ENCODE measurements around the gene DGKQ. TPM values are rescaled to one million over a fixed set of nuclear protein-coding genes. Genes with fewer than 3 reads are reported as not detected.
A peak's percentile ranks its signal among the peaks of the same experiment; 100 is the strongest.
"Not testable (repeated sequence)": the region's sequence is repeated elsewhere in the genome, so short reads cannot be mapped to it uniquely, and the experiment has no call there.

DGKQ gene
- total RNA-seq, 1 donor from 2014 or later, result 9.6 TPM

DNA sequence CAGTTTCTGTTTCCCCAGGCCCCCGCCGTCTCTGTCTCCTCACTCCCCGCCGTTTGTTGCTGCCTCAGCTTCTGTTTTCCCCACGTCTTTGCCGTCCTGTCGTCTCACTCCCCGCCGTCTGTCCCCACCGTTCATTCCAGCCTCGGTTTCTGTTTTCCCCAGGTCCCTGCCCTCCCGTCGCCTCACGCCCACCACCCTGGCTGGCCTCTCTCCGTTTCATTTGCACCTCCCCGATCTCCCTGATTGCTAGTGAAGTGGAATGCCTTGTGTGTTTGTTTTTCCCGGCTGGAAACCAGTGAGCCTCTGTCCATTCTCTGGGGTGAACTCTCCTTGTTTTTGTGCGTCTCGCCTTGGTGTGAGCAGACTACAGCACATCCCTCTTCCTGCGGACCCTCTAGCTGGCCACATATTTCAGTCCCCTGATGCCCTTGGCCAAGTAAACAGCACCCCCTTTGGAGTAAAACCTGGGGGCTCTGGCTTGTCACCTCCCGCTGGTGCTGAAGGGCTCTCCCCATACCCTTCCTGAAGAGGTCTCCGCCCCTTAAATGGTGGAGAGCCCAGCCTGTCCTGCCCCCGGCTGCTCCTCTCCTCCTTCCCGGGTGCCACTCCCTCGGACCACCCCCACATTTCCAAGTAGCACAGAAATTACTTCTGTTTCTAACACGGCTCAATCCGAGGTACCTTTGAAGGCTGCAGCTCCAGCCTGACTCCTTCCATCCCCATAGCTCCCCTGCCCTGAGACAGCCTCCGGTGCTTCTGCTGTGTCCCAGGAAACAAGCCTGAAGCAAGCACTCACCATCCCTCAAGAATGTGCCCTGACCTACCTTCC, 27.9 kb downstream of the DGKQ start:
- peak; percentile 47 for DNase-seq (ENCODE audit: low spot score)

DNA sequence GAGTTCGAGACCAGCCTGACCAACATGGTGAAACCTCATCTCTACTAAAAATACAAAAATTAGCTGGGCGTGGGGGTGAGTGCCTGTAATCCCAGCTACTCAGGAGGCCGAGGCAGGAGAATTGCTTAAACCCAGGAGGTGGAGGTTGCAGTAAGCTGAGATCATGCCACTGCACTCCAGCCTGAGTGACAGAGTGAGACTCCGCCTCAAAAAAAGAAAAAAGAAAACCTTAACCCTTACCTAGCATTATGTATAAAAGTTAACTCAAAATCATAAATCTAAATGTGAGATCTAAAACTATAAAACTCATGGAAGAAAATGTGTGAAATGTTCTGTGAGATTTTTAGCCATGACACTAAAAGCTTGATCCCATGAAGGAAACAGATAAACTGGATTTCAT, 33.9 kb downstream of the DGKQ start:
- DNase-seq (ENCODE audit: low spot score); ATAC-seq; intact Hi-C loops (cut with DNase I): not testable (repeated sequence)

More for the DNA sequence above, 27.9 kb downstream of the DGKQ start:
- intact Hi-C loops (cut with DNase I), result no loop called here
- peak; percentile 33 for ATAC-seq

DNA sequence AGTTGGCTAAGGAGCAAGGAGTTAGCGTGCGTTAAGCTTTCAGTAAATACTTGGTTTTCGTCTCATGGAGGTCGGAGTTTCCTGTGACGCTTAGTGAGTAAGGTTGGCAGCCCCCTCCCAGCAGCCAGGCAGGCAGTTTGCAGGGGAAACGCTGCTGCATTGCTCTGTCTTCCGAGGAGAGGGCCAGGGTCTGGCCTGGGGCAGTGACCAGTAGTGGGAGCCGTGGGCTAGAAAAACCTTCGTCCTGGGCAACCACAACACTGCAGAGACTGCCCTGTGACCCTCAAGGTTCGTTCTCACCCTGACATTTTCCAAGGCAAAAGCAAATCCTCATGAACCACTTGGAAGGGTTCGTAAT, 40.7 kb downstream of the DGKQ start:
- DNase-seq (ENCODE audit: low spot score) (no peak), ATAC-seq (no peak)
- intact Hi-C loops (cut with DNase I), result no loop called here

DNA sequence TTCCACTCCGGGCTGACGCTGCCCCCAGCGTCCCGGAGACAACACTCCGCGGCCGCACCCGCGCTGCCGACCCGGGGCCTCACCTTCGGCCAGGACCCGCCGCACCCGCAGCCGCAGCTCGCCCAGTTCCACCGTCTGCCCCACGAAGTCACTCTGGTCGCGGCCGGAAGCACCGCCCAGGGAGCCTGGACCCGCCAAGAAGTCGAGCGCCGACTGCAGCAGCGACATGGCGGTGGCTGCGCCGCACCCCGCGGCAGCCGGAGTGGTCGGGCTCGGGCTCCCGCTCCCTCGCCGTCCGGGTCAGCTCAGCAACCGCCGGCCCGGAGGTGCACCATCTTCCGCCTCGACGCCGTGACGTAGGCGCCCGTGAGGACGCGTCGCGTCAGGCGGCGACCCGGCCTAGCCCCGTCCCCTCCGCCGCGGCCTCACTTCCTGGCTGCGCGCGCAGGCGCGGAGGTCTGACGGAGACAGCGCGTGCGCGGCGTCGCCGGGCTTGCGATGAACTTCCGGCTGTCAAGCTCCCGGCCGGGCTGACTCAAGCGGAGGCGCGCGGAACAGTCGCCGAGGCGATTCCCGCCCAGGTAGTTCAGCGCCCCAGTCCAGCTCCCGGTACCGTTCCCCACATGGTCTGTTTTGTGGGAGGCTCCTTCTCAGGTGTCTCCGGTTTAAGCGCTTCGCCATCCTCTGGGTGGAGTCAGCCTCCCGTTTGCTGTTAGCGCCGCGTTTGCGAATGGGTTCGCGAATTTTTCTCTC, 41.2 kb downstream of the DGKQ start, which contains the start of the genes GAK and TMEM175:
GAK (minus strand) TSS at position 357 of the 753 bp plus-strand sequence; CDS start at position 228, 129 bp downstream.
TMEM175 (plus strand) TSS at position 501 of the 753 bp plus-strand sequence. CDS start 15,280 bp downstream, outside the sequence.
- peak; percentile 97 for DNase-seq (ENCODE audit: low spot score)
- peak; percentile 99 for ATAC-seq
- intact Hi-C loops (cut with DNase I), result loop anchor here (2.0 kb wide), 1 partner anchor 37 kb away; no protein-coding TSS in a partner anchor

DNA sequence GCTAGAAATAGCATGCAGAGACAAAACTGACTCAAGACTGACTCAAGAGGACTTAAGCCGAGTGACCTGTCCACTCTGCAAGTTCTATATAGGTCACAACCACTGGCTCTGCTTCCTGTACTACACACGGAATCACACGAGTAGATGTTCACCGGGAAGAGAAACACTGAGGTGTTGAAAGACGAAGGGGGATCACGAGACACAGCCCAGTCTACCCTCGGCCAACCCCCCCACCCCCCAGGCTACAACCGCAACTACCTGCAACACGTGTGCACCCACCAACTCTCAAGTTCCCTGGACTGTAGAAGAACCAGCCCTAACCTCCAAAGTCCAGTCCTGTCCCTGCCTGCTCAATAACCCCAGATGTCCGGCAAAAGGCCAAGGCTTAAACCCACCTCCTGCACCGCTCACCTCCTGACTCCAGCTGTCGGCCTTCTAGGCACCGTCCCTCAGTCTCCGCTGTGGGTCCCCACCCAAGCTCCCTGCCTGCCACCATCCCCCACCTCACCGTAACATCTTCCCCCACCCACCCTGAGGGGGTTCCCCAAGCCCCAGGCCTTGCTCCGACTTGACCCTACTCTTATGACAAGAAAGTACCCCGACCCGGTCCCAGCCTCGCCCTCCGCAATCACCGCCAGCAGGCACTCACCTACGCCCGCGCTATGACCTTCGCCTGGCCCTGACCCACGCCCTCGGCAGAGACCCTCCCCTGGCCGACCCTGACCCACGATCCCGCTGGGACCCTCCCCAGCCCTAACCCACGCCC, 42.0 kb downstream of the DGKQ start:
- DNase-seq (ENCODE audit: low spot score), result no peak
- ATAC-seq, result peak; percentile 28
- intact Hi-C loops (cut with DNase I), result loop anchor here (2.0 kb wide), 1 partner anchor 37 kb away; no protein-coding TSS in a partner anchor

DNA sequence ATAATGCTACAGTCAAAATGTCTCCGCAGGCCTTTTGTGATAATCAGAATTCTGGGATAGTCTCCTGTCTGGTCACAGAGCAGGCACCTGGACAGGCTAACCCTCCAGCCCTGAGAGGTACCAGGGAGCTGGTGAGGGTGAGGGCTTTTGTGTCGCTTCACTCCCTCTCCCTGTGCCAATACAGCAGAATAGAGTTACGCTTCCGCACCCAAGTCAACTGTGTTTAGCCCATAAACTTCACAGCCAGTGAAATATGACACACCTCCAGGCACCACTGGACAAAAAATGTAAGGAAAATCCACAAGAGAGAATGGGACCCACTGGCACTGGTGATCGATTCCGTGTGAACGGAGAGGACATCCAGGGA, 42.6 kb downstream of the DGKQ start:
- DNase-seq (ENCODE audit: low spot score) (no peak), ATAC-seq (no peak)
- intact Hi-C loops (cut with DNase I), result loop anchor here (2.0 kb wide), 1 partner anchor 38 kb away; no protein-coding TSS in a partner anchor

DNA sequence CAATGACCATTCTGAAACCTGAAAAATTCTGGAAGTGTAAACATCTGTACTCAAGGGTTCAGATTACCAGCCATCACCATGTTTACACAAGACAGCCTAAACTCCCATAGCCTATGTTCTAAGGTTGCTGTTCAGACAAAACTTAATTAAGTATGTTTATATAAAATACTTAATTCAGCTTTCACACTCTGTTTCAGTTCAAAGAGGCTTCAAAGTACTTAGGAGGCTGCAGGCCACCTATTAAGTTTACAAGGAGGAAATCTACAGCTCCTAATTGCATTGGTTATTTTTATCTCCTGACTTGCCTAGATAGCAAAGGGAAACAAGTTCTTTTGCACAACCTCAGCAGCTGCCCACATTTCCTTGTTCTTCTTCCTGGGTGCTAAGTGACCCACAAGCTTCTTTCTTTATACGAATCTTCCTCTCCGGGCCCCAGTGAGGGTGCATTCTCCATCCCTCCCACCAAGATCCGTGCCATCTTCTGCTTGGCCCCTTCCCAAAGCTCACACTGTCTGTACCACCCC, 43.3 kb downstream of the DGKQ start:
- ATAC-seq (no peak), DNase-seq (ENCODE audit: low spot score) (no peak)
- intact Hi-C loops (cut with DNase I), result loop anchor here (2.0 kb wide), 1 partner anchor 39 kb away; no protein-coding TSS in a partner anchor

DNA sequence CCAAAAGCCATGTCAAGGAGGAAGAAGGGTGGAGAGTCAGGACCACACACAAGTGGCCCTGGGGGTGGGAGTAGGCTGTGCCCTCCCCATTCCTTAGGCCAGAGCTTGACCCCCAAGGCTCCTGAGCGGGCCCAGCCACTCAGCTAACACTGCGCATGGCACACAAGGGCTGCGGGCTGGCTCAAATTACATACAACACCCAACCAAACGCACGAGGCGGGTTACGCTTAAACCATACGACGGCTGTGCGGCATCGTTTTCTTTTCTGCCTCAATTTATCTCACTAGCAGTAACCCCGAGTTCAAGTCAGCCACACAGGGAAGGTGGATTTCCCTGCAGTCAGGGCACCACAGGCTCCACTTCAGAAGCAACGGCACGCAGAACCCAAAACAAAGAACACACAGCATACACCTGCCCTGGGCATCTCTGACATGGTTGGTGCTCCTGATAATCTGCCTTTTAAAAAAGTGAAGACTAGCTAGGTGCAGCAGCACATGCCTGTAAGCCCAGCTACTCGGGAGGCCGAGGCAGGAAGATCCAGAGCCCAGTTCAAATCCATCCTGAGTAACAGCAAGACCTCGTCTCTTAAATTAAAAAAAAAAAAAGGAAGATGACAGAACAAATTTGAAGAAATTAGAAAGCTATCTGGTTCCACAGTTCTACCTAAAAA, 44.1 kb downstream of the DGKQ start:
- no peak for DNase-seq (ENCODE audit: low spot score)
- intact Hi-C loops (cut with DNase I), result no loop called here
- no peak for ATAC-seq

DNA sequence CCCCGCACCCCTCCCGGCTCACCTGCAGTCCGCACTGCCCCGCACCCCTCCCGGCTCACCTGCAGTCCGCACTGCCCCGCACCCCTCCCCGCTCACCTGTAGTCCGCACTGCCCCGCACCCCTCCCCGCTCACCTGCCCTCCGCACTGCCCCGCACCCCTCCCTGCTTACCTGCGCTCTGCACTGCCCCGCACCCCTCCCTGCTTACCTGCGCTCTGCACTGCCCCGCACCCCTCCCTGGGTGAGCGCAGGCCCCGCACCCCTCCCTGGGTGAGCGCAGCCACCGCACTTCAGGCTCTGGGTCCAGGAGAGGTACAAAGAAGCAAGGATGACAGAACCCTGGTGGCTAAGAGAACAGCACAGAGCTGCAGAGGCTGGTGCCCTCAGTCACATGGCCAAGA, 45.8 kb downstream of the DGKQ start:
- ATAC-seq; intact Hi-C loops (cut with DNase I); DNase-seq (ENCODE audit: low spot score): not testable (repeated sequence)

DNA sequence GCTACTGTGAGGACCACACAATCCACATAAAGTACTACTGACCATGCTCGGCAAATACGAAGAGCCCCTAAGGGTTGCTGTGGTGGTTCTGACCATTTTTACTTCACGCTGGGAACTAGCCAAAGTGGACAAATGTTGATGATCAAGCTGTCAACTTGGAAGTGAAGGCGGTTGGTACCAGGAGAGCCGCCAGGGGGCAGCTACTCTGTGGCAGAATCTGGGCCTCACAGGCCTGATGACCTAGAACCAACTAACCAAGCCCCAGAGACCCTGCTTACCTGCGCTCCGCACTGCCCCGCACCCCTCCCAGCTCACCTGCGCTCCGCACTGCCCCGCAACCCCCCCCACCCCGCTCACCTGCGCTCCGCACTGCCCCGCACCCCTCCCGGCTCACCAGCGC, 46.8 kb downstream of the DGKQ start:
- no peak for ATAC-seq
- DNase-seq (ENCODE audit: low spot score), result no peak
- intact Hi-C loops (cut with DNase I), result no loop called here

DNA sequence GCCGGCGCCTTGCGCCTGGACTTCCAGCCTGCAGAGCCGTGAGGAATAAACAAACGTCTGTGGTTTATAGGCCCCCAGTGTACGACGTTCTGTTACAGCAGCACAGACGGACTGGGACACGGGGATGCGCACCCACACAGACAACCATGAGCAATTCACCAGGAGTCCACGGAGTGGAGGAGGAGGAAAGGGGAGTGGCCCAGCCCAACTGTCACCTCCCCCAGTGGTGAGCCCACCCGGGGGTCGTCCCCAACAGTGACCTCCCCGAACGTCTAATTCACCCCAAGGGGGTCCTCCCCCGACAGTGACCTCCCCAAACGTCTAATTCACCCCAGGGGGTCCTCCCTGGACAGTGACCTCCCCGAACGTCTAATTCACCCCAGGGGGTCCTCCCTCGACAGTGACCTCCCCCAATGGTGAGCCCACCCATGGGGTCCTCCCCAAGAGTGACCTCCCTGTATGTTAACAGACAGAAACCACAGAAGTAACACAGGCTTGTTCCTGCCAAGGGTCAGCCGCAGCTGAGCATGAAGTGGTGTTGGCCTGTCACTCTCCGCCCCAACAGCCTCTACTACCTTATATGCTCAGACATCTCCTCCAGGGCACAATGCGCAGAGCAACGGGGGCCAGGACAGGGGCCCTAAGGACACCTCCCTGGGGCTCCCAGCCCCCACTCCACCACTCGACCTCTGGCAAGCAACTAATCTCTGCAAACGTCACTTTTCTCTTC, 47.4 kb downstream of the DGKQ start:
- intact Hi-C loops (cut with DNase I), result no loop called here
- ATAC-seq, result peak; percentile 13
- no peak for DNase-seq (ENCODE audit: low spot score)

DNA sequence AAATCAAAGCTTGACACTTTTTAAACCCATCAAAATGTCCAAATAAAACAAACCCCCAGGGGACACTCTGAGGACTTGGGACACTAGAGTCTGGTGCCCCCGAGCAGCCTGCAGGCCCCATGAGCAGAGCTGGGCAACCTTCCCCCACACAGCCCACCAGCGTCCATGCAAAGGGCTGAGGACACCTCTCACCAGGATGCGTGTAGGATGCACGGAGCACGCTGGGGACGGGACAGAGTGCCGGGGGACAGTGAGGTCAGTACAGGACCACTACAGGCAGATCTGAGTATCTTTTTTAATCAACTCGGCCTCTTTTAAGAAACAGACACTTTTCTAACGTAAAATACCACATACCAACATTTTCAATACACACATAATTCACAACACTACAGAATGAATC, 48.2 kb downstream of the DGKQ start:
- intact Hi-C loops (cut with DNase I), result no loop called here
- DNase-seq (ENCODE audit: low spot score) (no peak), ATAC-seq (peak; percentile 12)

DNA sequence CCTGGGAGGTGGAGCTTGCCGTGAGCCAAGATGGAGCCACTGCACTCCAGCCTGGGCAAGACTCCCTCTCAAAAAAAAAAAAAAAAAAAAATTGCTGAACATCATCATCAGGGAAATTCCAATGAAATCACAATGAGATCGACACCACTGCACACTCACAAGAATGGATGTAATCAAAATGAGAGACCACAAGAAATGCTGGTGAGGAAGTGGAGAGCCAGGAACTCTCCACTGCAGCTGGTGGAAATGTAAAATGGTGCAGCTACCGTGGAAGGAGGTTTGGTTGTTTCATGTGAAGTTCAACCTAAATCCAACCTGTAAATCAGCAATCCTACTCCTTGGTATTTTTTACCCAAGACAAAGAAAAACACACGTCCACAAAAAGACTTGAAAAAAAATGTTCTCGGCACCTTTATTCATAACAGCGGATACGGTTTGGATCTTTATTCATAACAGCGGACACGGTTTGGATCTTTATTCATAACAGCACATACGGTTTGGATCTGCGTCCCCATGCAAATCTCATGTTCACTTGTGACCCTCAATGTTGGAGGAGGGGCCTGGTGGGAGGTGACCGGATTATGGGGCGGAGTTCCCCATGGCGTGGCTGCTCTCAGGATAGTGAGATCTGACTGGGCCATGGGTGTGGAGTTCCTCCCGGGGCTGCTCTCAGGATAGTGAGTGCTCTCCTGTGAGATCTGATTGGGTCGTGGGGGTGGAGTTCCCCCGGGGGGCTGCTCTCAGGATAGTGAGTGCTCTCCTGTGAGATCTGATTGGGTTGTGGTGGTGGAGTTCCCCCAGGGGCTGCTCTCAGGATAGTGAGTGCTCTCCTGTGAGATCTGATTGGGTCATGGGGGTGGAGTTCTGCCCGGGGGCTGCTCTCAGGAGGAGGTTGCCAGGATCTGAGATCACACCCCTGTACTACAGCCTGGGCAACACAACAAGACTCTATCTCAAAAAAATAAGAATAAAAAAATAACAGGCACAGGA, 49.0 kb downstream of the DGKQ start:
- intact Hi-C loops (cut with DNase I), result no loop called here
- ATAC-seq (peak; percentile 27), DNase-seq (ENCODE audit: low spot score) (no peak)

DNA sequence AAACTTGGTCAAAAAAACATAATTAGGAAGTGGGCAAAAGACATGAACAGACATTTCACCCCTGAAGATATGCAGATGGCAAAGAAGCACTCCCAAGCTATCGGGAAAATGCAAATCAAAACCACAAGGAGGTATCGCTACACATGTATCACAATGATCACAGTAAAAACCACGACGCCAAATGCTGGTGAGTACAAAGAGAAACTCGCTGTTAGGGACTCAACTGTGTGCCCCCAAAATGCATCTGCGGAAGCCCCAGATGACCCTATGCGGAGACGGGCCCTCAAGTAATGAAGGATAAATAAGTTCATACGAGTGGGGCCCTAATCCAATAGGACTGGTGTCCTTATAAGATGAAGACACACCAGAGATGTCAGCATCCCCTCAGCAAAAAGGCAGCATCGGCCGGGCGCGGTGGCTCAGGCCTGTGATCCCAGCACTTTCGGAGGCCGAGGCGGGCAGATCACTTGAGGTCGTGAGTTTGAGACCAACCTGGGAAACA, 51.5 kb downstream of the DGKQ start:
- intact Hi-C loops (cut with DNase I), result loop anchor here (2.0 kb wide), 1 partner anchor 61 kb away; no protein-coding TSS in a partner anchor
- DNase-seq (ENCODE audit: low spot score), result no peak

DNA sequence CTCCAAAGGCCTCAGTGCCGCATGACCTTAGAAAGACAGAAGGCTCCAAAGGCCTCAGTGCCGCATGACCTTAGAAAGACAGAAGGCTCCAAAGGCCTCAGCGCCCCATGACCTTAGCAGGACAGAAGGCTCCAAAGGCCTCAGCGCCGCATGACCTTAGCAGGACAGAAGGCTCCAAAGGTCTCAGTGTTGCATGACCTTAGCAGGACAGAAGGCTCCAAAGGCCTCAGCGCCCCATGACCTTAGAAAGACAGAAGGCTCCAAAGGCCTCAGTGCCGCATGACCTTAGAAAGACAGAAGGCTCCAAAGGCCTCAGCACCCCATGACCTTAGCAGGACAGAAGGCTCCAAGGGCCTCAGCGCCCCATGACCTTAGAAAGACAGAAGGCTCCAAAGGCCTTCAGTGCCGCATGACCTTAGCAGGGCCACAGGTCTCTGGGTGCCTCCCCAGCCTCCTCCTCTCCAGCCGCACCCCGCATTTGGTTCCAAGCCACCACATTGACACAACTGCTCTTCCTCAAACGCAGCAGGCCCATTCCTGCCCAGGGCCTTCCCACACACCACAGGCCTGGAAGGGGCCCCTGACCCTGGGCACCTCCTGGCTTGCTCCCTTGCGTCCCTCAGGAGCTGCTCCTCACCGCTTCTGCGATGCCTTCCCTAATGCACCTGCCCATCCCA, 54.2 kb downstream of the DGKQ start:
- not testable (repeated sequence) for DNase-seq (ENCODE audit: low spot score); ATAC-seq

More for the DNA sequence above, 51.5 kb downstream of the DGKQ start:
- no peak for ATAC-seq

DNA sequence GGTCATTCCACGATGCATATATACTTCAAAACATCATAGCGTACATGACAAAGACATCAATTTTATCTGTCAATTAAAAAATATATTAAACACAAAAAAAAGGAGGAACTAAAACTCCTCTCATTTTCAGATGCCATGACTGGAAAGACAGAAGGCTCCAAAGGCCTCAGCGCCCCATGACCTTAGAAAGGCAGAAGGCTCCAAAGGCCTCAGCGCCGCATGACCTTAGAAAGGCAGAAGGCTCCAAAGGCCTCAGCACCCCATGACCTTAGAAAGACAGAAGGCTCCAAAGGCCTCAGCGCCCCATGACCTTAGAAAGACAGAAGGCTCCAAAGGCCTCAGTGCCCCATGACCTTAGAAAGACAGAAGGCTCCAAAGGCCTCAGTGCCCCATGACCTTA, 54.8 kb downstream of the DGKQ start:
- peak; percentile 28 for DNase-seq (ENCODE audit: low spot score)
- ATAC-seq; intact Hi-C loops (cut with DNase I): not testable (repeated sequence)

More for the DNA sequence above, 54.2 kb downstream of the DGKQ start:
- intact Hi-C loops (cut with DNase I), result not testable (repeated sequence)

All from sciatic nerve (tissue), 2 donors.